HFF-Myc (cell line): ENCODE results near the gene ZFHX3.

Experiments used
- DNase-seq: peaks from one replicate; pipeline ENCODE4 v3.0.0-alpha.2; 2011; ENCODE audit warnings: low read depth; ENCODE audit errors: extremely low read depth
- H3K4me3 ChIP-seq: replicated peaks from 2 replicates; pipeline ENCODE4 v1.5.1; 2011; ENCODE audit warnings: low read depth, mild to moderate bottlenecking, control low read depth, low read length
- TF ChIP-seq, protein P1 (sequence below): IDR thresholded peaks from 2 replicates; pipeline ENCODE4 v1.5.1; 2012; ENCODE audit warnings: mild to moderate bottlenecking, low read depth, low read length, control low read depth; ENCODE audit errors: missing control alignments

ZFHX3 gene

GRCh38 chr16:72827866-72828265 is 220.1 kb downstream of the ZFHX3 start:
- TF ChIP-seq, protein P1, sequence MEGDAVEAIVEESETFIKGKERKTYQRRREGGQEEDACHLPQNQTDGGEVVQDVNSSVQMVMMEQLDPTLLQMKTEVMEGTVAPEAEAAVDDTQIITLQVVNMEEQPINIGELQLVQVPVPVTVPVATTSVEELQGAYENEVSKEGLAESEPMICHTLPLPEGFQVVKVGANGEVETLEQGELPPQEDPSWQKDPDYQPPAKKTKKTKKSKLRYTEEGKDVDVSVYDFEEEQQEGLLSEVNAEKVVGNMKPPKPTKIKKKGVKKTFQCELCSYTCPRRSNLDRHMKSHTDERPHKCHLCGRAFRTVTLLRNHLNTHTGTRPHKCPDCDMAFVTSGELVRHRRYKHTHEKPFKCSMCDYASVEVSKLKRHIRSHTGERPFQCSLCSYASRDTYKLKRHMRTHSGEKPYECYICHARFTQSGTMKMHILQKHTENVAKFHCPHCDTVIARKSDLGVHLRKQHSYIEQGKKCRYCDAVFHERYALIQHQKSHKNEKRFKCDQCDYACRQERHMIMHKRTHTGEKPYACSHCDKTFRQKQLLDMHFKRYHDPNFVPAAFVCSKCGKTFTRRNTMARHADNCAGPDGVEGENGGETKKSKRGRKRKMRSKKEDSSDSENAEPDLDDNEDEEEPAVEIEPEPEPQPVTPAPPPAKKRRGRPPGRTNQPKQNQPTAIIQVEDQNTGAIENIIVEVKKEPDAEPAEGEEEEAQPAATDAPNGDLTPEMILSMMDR, result no peak
- H3K4me3 ChIP-seq, result no peak overlapping the region
- DNase-seq, result no peak

- H3K4me3 ChIP-seq, result no peak overlapping the region
- no peak for DNase-seq
- TF ChIP-seq, protein P1, result no peak
Observed at GRCh38 chr16:72825912-72826621, 221.9 kb downstream of the ZFHX3 start.

- no peak for DNase-seq
- no peak overlapping the region for H3K4me3 ChIP-seq
- TF ChIP-seq, protein P1, result no peak
Observed at GRCh38 chr16:72824761-72825160, 223.2 kb downstream of the ZFHX3 start.

DNA sequence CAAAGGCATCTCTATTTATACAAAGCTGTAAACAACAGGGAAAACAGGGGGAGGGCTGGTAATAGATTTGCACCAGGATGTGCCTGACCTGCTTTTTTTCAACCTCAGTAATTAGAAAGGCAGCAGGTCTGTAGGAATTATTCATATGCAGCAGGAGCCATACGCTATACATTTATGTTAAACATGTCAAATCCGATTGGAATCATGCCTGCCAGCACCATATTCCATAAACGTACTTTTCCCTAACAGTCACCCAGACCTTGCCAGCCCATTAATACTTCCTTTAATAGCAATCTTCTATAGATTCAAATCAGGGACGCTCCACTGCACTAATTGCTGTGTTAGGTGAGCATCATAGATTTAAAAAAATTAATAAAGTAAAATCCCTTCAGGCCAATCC is 223.9 kb downstream of the ZFHX3 start:
- DNase-seq, result no peak
- no peak overlapping the region for H3K4me3 ChIP-seq
- TF ChIP-seq, protein P1, result no peak

DNA sequence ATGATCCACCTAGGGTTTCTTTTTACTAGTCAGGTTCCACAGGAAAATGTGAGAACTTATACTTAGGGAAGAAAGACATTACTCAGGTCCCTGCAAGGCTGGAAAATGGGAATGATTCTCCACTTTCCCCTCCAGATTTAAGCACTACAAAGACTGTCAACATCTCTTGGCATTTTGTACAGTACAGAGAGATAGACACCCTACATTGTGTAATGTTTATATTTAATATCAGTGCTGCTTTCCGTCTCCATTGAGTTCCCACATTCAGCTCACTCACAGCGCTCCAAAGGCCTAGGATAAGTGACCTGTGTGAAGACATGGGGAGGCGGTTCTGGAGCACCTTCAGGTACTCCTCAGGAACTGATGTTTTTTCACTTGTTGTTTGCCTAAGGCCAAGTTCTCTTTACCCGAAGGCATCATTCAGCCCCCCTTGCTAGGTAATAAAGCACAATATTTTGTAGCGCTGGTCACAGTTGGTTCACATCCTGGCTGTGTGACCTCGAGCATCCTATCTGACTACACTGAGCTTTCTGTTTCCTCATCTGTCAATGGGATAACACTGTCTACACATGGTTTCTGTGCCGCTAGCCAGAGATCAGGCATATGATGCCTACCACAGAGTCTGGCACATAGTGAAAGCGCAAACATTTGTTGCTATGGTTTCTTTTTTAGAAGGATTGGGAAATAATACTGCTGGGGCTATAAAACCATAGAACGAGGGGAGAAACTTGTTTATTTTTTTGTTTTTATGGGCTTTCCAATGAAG is 226.6 kb downstream of the ZFHX3 start:
- H3K4me3 ChIP-seq, result no peak overlapping the region
- DNase-seq, result no peak
- TF ChIP-seq, protein P1, result no peak

DNA sequence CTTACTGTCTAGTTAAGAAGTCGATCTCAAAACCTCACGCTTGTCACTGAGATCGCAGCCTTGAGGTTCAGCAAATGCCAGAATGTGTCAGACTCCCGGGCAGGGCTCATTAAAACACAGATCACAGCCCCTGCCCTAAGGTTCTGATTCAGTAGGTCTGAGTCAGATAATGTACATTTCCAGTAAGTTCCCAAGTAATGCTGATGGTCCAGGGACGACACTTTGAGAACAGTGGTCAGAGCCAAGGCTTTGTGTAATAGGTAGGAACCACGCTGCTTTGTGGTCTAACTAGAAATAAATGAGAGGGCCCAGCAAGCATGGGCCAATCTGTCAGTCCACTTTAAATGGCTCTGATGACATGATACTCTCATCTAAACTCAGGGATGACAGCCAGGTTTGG is 228.6 kb downstream of the ZFHX3 start:
- TF ChIP-seq, protein P1, result no peak
- DNase-seq, result no peak

More for the DNA sequence above, 228.6 kb downstream of the ZFHX3 start:
- no peak overlapping the region for H3K4me3 ChIP-seq
